Measurements from ENCODE around the gene CYFIP1. TPM values are rescaled to one million over a fixed set of nuclear protein-coding genes. Genes with fewer than 3 reads are reported as not detected.

Gene CYFIP1
- total and polyA plus RNA-seq, 2 of the 13 experiments (the other 11 are each of a cell fraction or from before 2014, with no cell fraction given) = 38.1 to 58.3 TPM

DNA sequence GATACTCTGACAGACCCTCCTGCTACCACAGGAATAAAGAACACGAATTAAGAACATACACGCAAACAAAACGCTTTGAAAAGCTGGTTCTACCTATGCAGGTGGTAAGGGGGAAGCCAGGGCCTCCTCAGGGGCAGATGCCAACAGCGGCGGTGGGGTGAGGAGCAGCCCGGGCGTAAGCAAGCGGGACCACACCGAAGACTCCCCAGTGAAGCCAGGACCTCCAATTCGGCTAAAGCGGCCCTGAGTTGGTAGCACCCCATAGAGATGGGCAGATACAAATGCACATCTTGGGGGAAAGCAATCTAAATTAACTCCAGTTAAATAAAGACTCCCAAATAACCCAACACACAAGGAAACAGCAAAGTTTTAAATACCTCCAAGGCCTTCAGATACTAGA lies 109.3 kb downstream of the CYFIP1 start:
- H2AFZ ChIP-seq (ENCODE audit: low read length) = no peak overlapping the region
- intact Hi-C loops (cut with micrococcal nuclease; ENCODE audit: unreplicated experiment) (no loop called here), in situ Hi-C loops (cut with HindIII; ENCODE audit: extremely low pct_ligation_motif_present, low pct_unique_long_range_greater_than_20kb) (no loop called here)
- H3K36me3 ChIP-seq (replicated peaks in 1 of 2; ENCODE audit: control insufficient read depth in 1 of 2, insufficient read depth in 2 of 2, low read length in 2 of 2) = peaks cover 30 to 70% of the 10 kb centered on the region in 2 experiments
- H3K9me3 ChIP-seq (ENCODE audit: low read length) = no peaks in the 10 kb centered on the region
- no peak for TF ChIP-seq ZNF549 (CRISPR knock-in tag; IDR thresholded peaks at IDR 0.05)
- TF ChIP-seq JUNB (CRISPR knock-in tag; IDR thresholded peaks at IDR 0.05; ENCODE audit: borderline replicate concordance) = no peak
- no peak for TF ChIP-seq ZNF282 (IDR thresholded peaks at IDR 0.05; ENCODE audit: partially characterized antibody)
- TF ChIP-seq ZSCAN29 (CRISPR knock-in tag; conservative IDR thresholded peaks at IDR 0.05) = no peak
- no peak for TF ChIP-seq ZBTB3 (CRISPR knock-in tag; IDR thresholded peaks at IDR 0.05; ENCODE audit: borderline replicate concordance, low read depth)
- no peak for TF ChIP-seq HDAC6 (IDR thresholded peaks at IDR 0.05; ENCODE audit: low read depth, low read length)
- no peak for TF ChIP-seq RFX1 (IDR thresholded peaks at IDR 0.05)
- TF ChIP-seq, protein P1, sequence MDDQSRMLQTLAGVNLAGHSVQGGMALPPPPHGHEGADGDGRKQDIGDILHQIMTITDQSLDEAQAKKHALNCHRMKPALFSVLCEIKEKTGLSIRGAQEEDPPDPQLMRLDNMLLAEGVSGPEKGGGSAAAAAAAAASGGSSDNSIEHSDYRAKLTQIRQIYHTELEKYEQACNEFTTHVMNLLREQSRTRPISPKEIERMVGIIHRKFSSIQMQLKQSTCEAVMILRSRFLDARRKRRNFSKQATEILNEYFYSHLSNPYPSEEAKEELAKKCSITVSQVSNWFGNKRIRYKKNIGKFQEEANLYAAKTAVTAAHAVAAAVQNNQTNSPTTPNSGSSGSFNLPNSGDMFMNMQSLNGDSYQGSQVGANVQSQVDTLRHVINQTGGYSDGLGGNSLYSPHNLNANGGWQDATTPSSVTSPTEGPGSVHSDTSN (CRISPR knock-in tag; IDR thresholded peaks at IDR 0.05; ENCODE audit: borderline replicate concordance) = no peak
- no peak for TF ChIP-seq NCOA2 (CRISPR knock-in tag; IDR thresholded peaks at IDR 0.05)
- TF ChIP-seq NR3C1 (CRISPR knock-in tag; IDR thresholded peaks at IDR 0.05) = no peak
- TF ChIP-seq ZNF652 (CRISPR knock-in tag; IDR thresholded peaks at IDR 0.05; ENCODE audit: borderline replicate concordance, low read depth) = no peak
- no peak for TF ChIP-seq ZFY (CRISPR knock-in tag; IDR thresholded peaks at IDR 0.05)
- POLR2A ChIA-PET = no interaction called here
- ATAC-seq (no peak; the same call in 2 of the 3 replicates), DNase-seq (ENCODE audit: low spot score) (no peak), FAIRE-seq (no peak)
- H4K20me1 ChIP-seq (ENCODE audit: insufficient read depth, low read length) = no peaks in the 10 kb centered on the region
- no peak overlapping the region for H3K4me2 ChIP-seq (ENCODE audit: low read depth, low read length)
- H3K4me1 ChIP-seq (ENCODE audit: insufficient read depth, low read length) = no peaks in the 10 kb centered on the region
- 97% methylated on average over 11 of the region's 11 CpGs for WGBS (ENCODE audit: low lambda C conversion rate)
- H3K27me3 ChIP-seq (ENCODE audit: control insufficient read depth in 1 of 2, insufficient read depth in 2 of 2, low read length in 2 of 2) = no peaks in the 10 kb centered on the region
- H3K27ac ChIP-seq (ENCODE audit: extremely low read length, insufficient read depth, low read length) = no peak overlapping the region
- CTCF ChIA-PET (ENCODE audit: low intra/inter-chr PET ratio, low total read pairs) = no interaction called here
- H3K9ac ChIP-seq (ENCODE audit: insufficient read depth, low read depth, low read length) = no peak overlapping the region
- H3K4me3 ChIP-seq (replicated peaks in 1 of 3; ENCODE audit: insufficient read depth in 1 of 3, low read depth in 2 of 3, low read length in 3 of 3) = no peak overlapping the region
- BruUV-seq (replicated peaks) = no TSS peak
- H3K79me2 ChIP-seq (ENCODE audit: insufficient read depth, low read length) = no peaks in the 10 kb centered on the region
